H54 (cell line): ENCODE measurements around the gene CCDC177.

Experiments used
- DNase-seq: peaks from one replicate; pipeline ENCODE4 v3.0.0; 2011; ENCODE audit warnings: low spot score, mixed read lengths; ENCODE audit not compliant: insufficient read length
- FAIRE-seq: peaks from 3 replicates; lab custom pipeline; 2011; peaks lifted over from hg19 to GRCh38; lab: Jason Lieb, UNC
- POLR2A ChIP-seq: IDR thresholded peaks from 2 replicates; pipeline ENCODE4 v1.6.1; 2011; ENCODE audit warnings: low read depth, mild to moderate bottlenecking, low read length

Gene CCDC177

DNA sequence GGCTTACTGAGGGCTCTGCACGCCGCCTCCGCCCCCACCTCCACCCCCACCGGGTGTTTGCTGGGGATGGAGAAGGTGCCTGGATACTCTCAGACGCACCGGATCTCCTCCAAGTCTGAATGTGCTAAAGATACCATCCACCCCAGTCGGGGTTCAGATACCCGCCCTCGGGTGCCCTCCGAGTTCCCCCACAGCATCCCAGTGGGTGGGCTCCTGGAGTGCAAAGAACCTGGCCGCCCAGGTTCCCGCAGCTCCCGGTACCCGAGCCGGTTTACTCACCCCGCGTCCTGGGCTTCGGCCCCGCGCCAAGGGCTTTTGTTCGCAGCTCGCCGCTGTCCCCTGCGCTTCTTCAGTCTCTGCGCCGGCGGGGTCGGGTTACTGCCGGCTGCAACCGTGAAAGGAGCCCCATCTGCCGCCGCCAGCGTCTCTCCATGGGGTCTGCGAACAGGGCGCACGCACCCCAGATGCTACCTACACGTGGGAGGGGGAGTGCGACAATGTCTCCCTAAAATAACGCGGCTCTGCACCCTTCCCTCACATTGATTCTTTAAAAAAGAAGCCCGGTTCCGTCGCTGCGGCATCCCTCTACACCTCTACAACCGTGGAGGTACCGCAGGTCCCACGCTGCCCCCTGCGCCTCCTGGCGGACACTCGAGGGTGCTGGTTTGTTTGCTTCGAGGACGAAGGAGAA, at the start of gene CCDC177:
Gene CCDC177 (minus strand): TSS at position 609 of the 691 bp plus-strand sequence. CDS start 1,249 bp downstream, outside the sequence.
- DNase-seq, result peak; percentile 62
- no peak for TF ChIP-seq POLR2A
- no peak for FAIRE-seq

DNA sequence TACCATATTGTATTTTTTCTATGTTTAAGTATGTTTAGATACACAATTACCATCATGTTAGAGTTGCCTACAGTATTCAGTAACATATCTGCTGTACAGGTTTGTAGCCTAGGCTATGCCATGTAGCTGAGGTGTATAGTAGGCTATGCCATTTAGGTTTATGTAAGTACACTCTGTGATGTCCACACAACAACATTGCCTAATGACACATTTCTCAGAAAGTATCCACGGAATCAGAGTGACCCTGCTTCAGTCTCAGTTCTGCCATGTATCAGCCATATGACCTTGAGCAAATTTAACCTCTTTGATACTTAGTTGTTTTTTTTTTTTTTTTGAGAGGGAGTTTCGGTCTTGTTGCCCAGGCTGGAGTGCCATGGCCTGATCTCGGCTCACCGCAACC, 49.5 kb upstream of the CCDC177 start:
- DNase-seq, result no peak
- no peak for FAIRE-seq
- TF ChIP-seq POLR2A, result no peak

DNA sequence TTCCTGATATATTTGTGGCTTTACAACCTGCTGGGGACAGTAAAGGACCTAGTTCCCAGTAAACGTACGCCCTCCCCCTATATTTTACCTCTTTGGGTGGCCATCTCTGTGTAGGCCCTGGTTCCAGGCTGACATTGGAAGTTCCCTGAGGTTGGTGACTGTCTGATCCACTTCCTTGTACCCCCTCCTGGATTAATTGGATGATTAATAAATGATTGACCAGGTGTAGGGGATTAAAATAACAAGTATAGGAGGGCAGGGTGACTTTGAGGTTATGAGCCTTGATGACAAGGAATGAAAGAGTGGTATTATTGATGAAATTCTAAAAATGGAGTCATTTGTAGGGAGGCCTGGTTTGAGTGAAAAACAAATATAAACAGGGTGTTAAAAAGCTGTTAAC, 46.3 kb upstream of the CCDC177 start:
- FAIRE-seq, result no peak
- TF ChIP-seq POLR2A, result no peak
- no peak for DNase-seq

DNA sequence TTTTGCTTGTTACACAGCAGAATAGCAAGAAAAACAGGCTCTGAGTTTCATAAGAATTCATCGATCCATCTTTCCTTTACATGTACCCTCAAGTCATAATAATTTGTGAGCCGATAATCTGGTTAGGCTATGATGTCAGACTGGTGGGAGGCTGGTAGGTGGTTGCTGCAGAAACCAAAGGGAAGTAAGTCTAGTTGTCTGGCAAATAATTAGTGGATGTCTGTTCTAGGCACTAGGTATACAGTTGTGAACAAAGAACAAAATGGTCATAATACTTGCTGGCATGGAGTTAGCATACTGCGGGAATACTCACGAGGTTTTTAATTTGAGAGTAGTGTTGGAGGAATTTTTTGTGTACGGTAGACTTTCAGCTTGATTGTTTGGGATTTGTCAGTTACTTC, 45.5 kb upstream of the CCDC177 start:
- DNase-seq, result no peak
- no peak for TF ChIP-seq POLR2A
- FAIRE-seq, result no peak

DNA sequence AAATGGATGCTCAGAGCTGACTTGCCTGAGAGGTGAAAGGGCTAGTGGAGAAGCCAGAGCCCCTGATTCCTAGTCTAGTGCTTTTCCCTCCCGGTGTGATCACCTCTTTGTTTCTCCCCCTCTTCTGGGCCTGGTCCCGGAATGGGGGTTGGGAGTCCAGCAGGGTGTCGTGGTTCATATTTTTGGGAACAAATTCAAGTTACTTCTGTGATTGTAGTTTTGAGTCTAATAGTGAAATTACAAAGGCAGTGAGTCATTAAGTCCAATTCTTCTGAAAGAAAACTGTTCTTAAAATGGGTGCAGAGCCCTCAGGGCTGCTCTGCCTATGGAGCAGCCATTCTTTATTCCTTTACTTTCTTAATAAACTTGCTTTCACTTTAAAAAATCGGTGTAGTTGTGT, 44.3 kb upstream of the CCDC177 start:
- no peak for TF ChIP-seq POLR2A
- no peak for FAIRE-seq

DNA sequence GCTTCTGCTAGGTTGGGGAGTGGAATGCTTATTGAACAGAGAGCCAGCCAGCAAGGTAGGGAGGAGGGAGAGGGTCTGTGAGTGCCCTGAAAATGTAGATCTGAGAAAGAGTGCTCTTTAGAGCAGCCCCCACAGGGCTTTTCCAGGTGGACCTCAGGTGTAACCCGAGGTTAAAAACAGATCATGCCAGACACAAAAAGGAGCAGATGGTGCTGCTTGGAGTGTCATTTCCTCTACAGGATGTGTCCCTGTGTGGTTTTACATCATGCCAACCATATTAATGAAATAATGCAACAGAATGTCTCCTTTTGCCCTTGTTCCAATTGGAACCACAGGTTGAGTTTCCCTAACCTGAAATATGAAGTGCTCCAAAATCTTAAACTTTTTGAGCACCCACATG, 43.1 kb upstream of the CCDC177 start:
- DNase-seq (no peak), FAIRE-seq (no peak)

More for the DNA sequence above, 44.3 kb upstream of the CCDC177 start:
- no peak for DNase-seq

DNA sequence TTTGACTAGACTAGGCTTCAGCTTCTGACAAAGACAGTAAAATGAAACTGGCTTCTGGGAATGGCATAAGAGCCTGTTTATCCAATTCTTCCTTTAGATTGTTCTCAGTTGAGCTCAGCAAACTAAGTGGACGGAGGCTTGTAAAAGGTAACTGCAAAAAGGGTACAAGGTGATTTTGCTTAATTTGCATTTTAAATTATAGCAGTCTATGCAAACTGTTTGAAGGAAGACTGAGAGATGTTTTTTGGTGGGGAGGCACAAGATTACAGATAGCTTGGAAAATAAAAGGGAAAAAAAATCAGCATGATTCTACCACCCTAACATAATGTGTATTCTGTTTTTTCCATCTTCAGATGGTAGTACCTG, 41.7 kb upstream of the CCDC177 start:
- DNase-seq (no peak), FAIRE-seq (no peak)
- no peak for TF ChIP-seq POLR2A

More for the DNA sequence above, 43.1 kb upstream of the CCDC177 start:
- no peak for TF ChIP-seq POLR2A

DNA sequence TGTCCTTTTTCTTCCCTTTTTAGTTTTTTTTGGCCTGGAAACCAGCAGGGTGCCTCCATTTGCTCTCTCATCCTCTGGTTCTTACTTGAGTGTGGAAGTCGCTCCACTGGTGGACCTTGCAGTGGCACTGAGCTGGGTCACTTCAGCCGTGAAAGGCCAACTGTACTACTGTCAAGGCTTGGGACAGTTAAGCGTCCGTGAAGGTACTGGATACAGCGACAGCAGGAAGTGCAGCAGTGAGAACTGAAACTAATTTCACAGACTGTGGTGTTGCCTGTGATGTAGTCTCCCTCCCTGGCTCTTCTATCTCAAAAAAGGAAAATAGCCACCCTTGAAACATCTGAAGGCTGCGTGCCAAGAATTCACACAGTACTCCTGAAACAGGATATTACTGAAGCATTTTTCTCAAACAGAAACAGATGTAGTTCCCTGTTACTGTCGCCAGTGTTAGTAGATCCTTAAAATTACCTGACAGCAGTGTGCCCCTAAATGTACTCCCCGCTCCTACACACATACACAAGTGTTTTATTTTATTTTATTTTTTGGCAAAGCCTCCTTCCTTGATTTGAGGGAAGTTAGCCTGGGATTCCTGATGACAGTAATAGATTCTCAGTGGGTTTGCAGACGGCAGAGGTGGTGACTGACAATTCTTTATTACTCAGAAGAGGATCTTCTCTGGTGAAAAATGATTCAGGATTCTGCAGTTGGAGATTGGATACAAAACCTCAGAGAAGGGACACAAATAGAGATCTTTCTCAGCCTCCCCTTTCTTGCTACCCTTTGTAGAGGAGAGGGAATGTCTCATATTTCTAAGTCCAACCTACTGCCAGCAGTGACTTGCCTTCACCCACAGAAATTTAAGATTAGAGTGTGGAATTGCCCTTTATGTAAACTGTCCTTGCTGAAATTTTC, 41.1 kb upstream of the CCDC177 start:
- FAIRE-seq (no peak), DNase-seq (no peak)
- no peak for TF ChIP-seq POLR2A

DNA sequence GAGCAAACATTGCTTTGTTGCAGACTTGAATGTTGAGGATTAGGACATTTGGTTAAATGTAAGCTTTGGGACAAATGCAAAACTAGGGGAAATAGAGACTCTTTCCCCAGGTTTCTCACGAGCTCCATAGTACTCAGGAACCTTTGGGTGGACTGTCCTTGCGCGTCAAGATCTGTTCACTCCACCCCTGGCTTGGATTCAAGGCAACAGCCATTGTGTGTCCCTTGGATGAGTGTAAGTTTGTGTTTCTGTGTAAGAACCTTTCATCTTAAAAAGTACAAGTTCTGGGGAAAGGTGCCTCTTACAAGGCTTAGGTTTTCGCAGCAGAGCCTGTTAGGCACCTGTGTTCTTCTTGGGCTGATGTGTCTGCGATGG, 40.4 kb upstream of the CCDC177 start:
- TF ChIP-seq POLR2A, result no peak
- FAIRE-seq (no peak), DNase-seq (no peak)

DNA sequence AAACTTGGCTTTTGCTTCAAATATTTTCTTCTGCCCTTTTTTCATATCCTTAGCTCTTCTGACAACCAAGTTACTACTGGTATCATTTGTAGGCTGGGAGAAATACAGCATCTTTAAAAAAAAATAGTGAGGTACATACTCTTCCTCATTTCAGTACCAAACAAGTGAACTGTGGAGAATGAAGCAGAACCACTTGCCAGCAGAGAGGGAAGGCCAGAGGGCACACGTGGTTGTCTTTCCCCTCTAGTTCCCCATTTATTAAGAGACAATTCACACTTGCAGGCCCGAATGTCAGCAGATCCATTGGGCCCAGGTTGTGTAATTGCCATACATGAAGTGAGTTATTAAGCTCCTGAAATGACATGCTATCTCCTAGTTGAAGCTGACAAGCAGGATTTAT, 39.9 kb upstream of the CCDC177 start:
- TF ChIP-seq POLR2A, result no peak
- FAIRE-seq, result no peak
- DNase-seq, result no peak

DNA sequence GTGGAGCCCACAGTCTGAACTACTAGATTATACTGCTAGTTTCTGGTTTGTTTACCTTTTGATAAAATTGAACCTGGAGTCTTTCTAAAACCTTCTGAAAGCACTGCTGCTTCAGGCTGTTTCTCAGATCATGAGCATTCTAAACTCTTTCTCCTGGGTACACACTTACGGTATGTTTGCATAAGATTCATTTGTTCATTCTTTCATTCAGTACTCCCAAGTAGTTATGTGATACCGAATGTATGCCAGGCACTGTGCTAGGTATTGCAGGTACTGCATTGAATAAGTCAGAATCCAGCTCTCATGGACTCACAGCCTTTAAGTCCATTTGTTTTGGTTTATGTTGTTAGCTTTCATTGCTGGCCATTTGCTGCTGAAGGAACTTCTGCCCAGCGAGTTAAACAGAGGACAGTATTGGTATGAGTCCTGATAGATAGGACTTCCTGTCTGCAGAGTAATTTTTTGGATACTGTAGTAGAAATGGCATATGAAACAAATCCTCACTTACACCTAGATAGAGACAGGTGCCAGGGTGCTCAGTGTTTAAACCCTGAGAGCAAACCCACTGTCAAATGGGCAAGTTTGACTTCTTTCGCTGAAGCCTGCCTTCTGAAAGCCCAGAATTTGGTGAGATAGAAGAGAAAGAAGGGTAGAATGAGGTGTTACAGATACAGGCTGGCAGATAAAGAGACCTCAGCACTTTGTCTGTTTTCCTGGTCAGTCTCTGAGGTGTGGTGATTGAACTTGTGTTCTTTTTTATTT, 38.8 kb upstream of the CCDC177 start:
- no peak for FAIRE-seq
- DNase-seq, result no peak
- TF ChIP-seq POLR2A, result no peak

DNA sequence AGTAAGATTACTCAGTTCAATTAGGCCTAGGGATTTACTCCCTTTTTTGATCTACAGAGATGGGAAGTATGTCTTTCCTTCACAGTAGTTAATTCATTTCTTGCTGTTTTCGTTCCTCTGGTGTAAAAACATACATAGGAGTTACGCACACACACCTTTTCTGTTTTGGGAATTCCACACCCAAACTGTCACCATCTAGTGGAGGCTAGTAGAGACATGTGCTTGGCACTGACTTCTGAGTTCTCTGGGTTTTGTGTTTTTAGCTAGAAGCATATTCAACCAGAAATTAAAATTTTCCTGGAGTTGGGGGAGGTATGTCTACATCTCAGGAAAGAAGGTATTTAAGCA, 38.1 kb upstream of the CCDC177 start:
- peak; percentile 62 for FAIRE-seq
- DNase-seq, result no peak
- no peak for TF ChIP-seq POLR2A

DNA sequence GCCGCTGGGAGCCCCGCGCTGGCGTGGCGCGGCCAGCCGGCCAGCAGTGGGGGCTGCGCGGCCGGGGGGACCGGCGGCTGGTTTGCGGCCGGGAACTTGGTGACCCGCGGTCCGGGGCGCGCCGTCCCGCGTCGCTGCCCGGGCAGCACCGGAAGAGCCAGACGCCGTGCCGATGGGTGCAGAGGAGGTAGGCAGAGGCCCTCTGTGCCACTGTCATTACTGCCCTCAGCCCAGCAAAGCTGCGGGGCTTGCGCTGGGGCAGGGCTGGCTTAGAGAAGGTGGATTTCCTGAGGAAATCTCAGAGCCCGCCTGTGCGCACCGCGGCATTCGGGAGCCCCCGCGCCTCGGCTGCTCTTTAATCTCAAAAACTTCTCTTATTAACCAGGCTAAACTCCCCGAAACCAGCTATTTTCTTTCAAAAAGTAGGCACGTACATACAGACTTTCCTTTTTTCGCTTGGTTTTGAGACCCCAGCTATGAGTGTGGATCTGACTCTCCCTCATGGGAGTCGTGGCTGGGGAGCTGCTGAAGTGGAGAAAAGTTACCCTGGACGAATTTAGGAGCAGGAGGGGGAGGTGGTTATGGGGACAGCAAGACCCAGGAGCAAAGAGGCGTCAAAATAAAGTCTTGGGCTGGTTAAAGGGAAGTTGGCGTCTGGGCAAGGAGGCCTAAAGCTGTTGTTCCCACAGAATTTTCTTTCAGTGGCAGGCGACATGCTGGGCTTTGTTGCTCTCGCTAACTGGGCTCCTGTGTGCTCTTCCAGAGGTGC, 37.5 kb upstream of the CCDC177 start:
- no peak for TF ChIP-seq POLR2A
- FAIRE-seq (no peak), DNase-seq (no peak)
